Small intestine (tissue), 7 donors: ENCODE data around the gene ADAMTS2. TPM values are rescaled to one million over a fixed set of nuclear protein-coding genes. Genes with fewer than 3 reads are reported as not detected.

ENCODE experiments used
- DNase-seq, 2 donors: peaks; one replicate each; pipeline versions ENCODE4 v3.0.0 to v3.0.0-alpha.2; 2013
- FAIRE-seq: peaks from 2 replicates; lab custom pipeline; 2012; peaks lifted over from hg19 to GRCh38; lab: Jason Lieb, UNC
- H3K27ac ChIP-seq, 3 donors: one replicate each; pipeline ENCODE4 v1.5.1; 2013; ENCODE audit warnings: low read length in 2 of 3, mild to moderate bottlenecking in 2 of 3, control low read depth in 1 of 3, inconsistent platforms in 1 of 3, low read depth in 1 of 3, moderate library complexity in 1 of 3
- H3K27me3 ChIP-seq, 3 donors: one replicate each; pipeline ENCODE4 v1.6.1; 2013; ENCODE audit warnings: low read length in 3 of 3, inconsistent platforms in 1 of 3; ENCODE audit not compliant: control insufficient read depth in 3 of 3, insufficient read depth in 3 of 3
- H3K36me3 ChIP-seq, 3 donors: one replicate each; pipeline ENCODE4 v1.6.1; 2013; ENCODE audit warnings: low read length in 3 of 3, inconsistent platforms in 1 of 3, low read depth in 1 of 3, mild to moderate bottlenecking in 1 of 3, moderate library complexity in 1 of 3; ENCODE audit not compliant: control insufficient read depth in 3 of 3, insufficient read depth in 2 of 3
- H3K4me1 ChIP-seq, 3 donors: one replicate each; pipeline ENCODE4 v1.6.1; 2013; ENCODE audit warnings: low read length in 2 of 3, inconsistent platforms in 1 of 3, low read depth in 1 of 3, mild to moderate bottlenecking in 1 of 3, moderate library complexity in 1 of 3; ENCODE audit not compliant: control insufficient read depth in 3 of 3, insufficient read depth in 2 of 3
- H3K4me3 ChIP-seq, 3 donors: one replicate each; pipeline ENCODE4 v1.5.1; 2013; ENCODE audit warnings: low read length in 3 of 3, control low read depth in 1 of 3, inconsistent platforms in 1 of 3, low read depth in 1 of 3, mild to moderate bottlenecking in 1 of 3, moderate library complexity in 1 of 3
- H3K9me3 ChIP-seq, 2 donors: one replicate each; pipeline ENCODE4 v1.6.1; 2013; ENCODE audit warnings: low read depth in 1 of 2, low read length in 1 of 2; ENCODE audit not compliant: control insufficient read depth in 2 of 2, insufficient read depth in 1 of 2
- WGBS, 3 donors: extraction: QIAGEN DNeasy Blood & Tissue Kit; methylation state at CpG; one replicate each; pipeline ENCODE4 v1.1.7; 2013; 5-methylcytosine and 5-hydroxymethylcytosine counted together
- polyA plus RNA-seq, 4 donors: library from polyadenylated mRNA; stranded (reverse) in 3 of 4; unstranded in 1 of 4; fragments of 200-250 nt in 3 of 4; fragments of 120-200 nt in 1 of 4; gene quantifications; one replicate each; pipeline versions ENCODE4 v1.2.1 to v1.2.3, GENCODE V29; 2013
- donor health status: healthy with polysubstance abuse.
- donor health status: control.
- donor health status: control.
- donor health status: Bipolar disorder and iron deficiency.
- donor health status: healthy.

The ADAMTS2 gene
- polyA plus RNA-seq, 4 donors: 0.22 to 6.3 (median 2.4) TPM

DNA sequence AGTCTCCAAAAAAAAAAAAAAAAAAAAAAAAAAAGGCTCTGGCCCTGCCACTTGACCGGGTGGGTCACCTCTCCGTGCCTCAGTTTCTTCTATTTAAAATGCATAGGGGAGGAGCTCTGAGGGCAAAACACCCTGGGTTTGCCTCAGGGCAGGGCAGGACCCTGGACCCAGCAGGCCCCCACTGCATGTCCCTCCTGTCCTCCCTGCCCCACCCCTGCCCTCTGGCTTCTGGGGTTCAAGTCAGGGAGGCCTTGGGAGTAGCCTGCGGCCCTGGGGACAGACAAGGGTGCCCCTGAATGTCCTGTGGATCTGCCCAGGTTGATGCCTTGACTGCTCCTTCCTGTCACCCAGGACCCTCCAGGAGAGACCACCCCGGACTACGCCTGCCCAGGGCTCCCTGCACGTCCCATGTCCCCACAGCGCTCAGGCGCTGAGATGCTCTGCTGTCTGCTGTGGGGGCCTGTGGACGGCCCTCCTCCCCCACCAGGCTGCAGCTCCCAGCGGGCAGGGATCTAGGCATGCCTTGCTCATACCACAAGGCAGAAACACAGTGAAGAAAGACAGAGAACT lies 35.4 kb downstream of the ADAMTS2 start:
- 80 to 89% (median 84%) methylated on average over 10 of the region's 10 CpGs for WGBS, 3 donors
- Histone ChIP-seq H3K4me3 (no peak overlapping the region), H3K4me1 (no peaks in the 10 kb centered on the region), H3K27me3 (no peaks in the 10 kb centered on the region), H3K9me3 (peaks cover 0 to 3% of the 10 kb centered on the region in 2 donors), H3K27ac (no peak overlapping the region), H3K36me3 (no peaks in the 10 kb centered on the region)
- FAIRE-seq (no peak), DNase-seq (no peak)

- H3K4me3 ChIP-seq: no peak overlapping the region
- H3K27ac ChIP-seq: no peak overlapping the region
- DNase-seq: no peak
- H3K27me3 ChIP-seq: no peaks in the 10 kb centered on the region
- WGBS, 3 donors: 70 to 87% (median 83%) methylated on average over 7 of the region's 7 CpGs
- peaks cover 0 to 3% of the 10 kb centered on the region in 2 donors for H3K9me3 ChIP-seq
- FAIRE-seq: no peak
- no peaks in the 10 kb centered on the region for H3K36me3 ChIP-seq
- H3K4me1 ChIP-seq: no peaks in the 10 kb centered on the region
These were observed 35.9 kb downstream of the ADAMTS2 start for GRCh38 chr5:179309383-179309670.

- Histone ChIP-seq H3K27me3 (no peaks in the 10 kb centered on the region), H3K4me1 (no peaks in the 10 kb centered on the region), H3K4me3 (no peak overlapping the region), H3K36me3 (no peaks in the 10 kb centered on the region), H3K27ac (no peak overlapping the region), H3K9me3 (peaks cover 0 to 3% of the 10 kb centered on the region in 2 donors)
- DNase-seq: no peak
- no peak for FAIRE-seq
- WGBS, 3 donors: 84 to 85% (median 84%) methylated on average over 13 of the region's 13 CpGs
These were observed 36.5 kb downstream of the ADAMTS2 start for GRCh38 chr5:179308563-179309382.

- no peaks in the 10 kb centered on the region for H3K36me3 ChIP-seq
- H3K4me1 ChIP-seq: no peaks in the 10 kb centered on the region
- DNase-seq: no peak
- H3K27ac ChIP-seq: no peak overlapping the region
- 78 to 82% (median 81%) methylated on average over 24 of the region's 24 CpGs for WGBS, 3 donors
- H3K9me3 ChIP-seq: peaks cover 0 to 3% of the 10 kb centered on the region in 2 donors
- no peak for FAIRE-seq
- H3K27me3 ChIP-seq: no peaks in the 10 kb centered on the region
- no peak overlapping the region for H3K4me3 ChIP-seq
These were observed 37.3 kb downstream of the ADAMTS2 start for GRCh38 chr5:179307931-179308471.

- no peaks in the 10 kb centered on the region for H3K4me1 ChIP-seq
- no peak for FAIRE-seq
- H3K27me3 ChIP-seq: no peaks in the 10 kb centered on the region
- no peaks in the 10 kb centered on the region for H3K36me3 ChIP-seq
- no peak overlapping the region for H3K27ac ChIP-seq
- no peak overlapping the region for H3K4me3 ChIP-seq
- 88 to 91% (median 89%) methylated on average over 24 to 29 of the region's 29 CpGs for WGBS, 3 donors
- no peaks in the 10 kb centered on the region for H3K9me3 ChIP-seq
- no peak for DNase-seq
These were observed 38.1 kb downstream of the ADAMTS2 start for GRCh38 chr5:179307013-179307800.

GRCh38 chr5:179306191-179307012 lies 38.9 kb downstream of the ADAMTS2 start:
- Histone ChIP-seq H3K4me3 (no peak overlapping the region), H3K4me1 (no peaks in the 10 kb centered on the region), H3K27ac (no peak overlapping the region), H3K36me3 (no peaks in the 10 kb centered on the region), H3K9me3 (no peaks in the 10 kb centered on the region), H3K27me3 (no peaks in the 10 kb centered on the region)
- FAIRE-seq: no peak
- WGBS, 3 donors: 80 to 86% (median 84%) methylated on average over 7 of the region's 7 CpGs
- no peak for DNase-seq

DNA sequence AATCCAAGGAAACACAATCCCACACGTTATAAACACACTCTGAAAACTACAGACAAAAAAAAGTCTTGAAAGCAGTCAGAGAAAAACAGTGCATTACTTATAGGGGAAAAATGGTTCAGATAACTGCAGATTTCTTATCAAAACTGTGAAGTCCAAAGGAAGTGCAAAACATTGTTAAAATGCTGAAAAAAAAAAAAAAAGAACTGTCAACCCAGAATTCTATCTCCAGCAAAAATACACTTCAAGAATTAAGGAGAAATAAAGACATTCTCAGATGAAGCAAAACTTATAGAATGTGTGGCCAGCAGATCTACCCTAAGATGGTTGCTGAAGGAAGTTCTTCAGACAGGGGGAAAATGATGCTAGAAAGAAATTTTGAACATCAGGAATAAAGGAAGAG lies 40.4 kb downstream of the ADAMTS2 start:
- H3K36me3 ChIP-seq: no peaks in the 10 kb centered on the region
- H3K27ac ChIP-seq: no peak overlapping the region

GRCh38 chr5:179304466-179304865 lies 40.8 kb downstream of the ADAMTS2 start:
- no peaks in the 10 kb centered on the region for H3K4me1 ChIP-seq
- H3K9me3 ChIP-seq: peaks cover 0 to under 1% of the 10 kb centered on the region in 2 donors
- 73 to 89% (median 88%) methylated on average over 5 of the region's 5 CpGs for WGBS, 3 donors
- DNase-seq (no peak), FAIRE-seq (no peak)
- no peaks in the 10 kb centered on the region for H3K36me3 ChIP-seq
- no peak overlapping the region for H3K27ac ChIP-seq
- no peaks in the 10 kb centered on the region for H3K27me3 ChIP-seq
- H3K4me3 ChIP-seq: no peak overlapping the region

More for the DNA sequence above, 40.4 kb downstream of the ADAMTS2 start:
- no peaks in the 10 kb centered on the region for H3K4me1 ChIP-seq
- no peaks in the 10 kb centered on the region for H3K9me3 ChIP-seq
- 69 to 76% (median 73%) methylated on average over 1 of the region's 1 CpG for whole genome bisulfite sequencing, 3 donors
- no peaks in the 10 kb centered on the region for H3K27me3 ChIP-seq
- H3K4me3 ChIP-seq: no peak overlapping the region
- DNase-seq (no peak), FAIRE-seq (no peak)
